GM04503 (cell line): ENCODE measurements around the gene MTOR.

Experiments
- DNase-seq: peaks from one replicate; pipeline ENCODE4 v3.0.0-alpha.2; 2012; ENCODE audit warnings: low read depth

The MTOR gene

GRCh38 chr1:11061652-11062365 is 200.5 kb downstream of the MTOR start:
- DNase-seq = no peak

GRCh38 chr1:11059968-11060830 is 202.2 kb downstream of the MTOR start, which contains the start of gene SRM:
SRM (minus strand) TSS chr1:11060018; CDS start chr1:11059943, 75 bp downstream.
- DNase-seq = peak; percentile 32

- no peak for DNase-seq
Measured at GRCh38 chr1:11059155-11059967, 203.0 kb downstream of the MTOR start.

- no peak for DNase-seq
Measured at GRCh38 chr1:11058595-11059154, 203.7 kb downstream of the MTOR start.

- no peak for DNase-seq
Measured at GRCh38 chr1:11058026-11058425, 204.3 kb downstream of the MTOR start.

GRCh38 chr1:11057477-11057876 is 204.9 kb downstream of the MTOR start:
- no peak for DNase-seq
